ENCODE results near the gene GPX2. TPM values are rescaled to one million over a fixed set of nuclear protein-coding genes. Genes with fewer than 3 reads are reported as not detected.

GPX2 gene
- total RNA-seq, 2 donors from 2014 or later, result 18.9 to 55.0 TPM

GRCh38 chr14:64953310-64953654 is 10.7 kb upstream of the GPX2 start:
- no peak overlapping the region for H3K4me3 ChIP-seq
- TF ChIP-seq, protein P1, sequence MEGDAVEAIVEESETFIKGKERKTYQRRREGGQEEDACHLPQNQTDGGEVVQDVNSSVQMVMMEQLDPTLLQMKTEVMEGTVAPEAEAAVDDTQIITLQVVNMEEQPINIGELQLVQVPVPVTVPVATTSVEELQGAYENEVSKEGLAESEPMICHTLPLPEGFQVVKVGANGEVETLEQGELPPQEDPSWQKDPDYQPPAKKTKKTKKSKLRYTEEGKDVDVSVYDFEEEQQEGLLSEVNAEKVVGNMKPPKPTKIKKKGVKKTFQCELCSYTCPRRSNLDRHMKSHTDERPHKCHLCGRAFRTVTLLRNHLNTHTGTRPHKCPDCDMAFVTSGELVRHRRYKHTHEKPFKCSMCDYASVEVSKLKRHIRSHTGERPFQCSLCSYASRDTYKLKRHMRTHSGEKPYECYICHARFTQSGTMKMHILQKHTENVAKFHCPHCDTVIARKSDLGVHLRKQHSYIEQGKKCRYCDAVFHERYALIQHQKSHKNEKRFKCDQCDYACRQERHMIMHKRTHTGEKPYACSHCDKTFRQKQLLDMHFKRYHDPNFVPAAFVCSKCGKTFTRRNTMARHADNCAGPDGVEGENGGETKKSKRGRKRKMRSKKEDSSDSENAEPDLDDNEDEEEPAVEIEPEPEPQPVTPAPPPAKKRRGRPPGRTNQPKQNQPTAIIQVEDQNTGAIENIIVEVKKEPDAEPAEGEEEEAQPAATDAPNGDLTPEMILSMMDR (IDR thresholded peaks at IDR 0.05), result no peak
- TF ChIP-seq POLR2A (IDR thresholded peaks at IDR 0.05), result no peak
- TF ChIP-seq POLR2AphosphoS5 (IDR thresholded peaks at IDR 0.05), result no peak
- H3K27me3 ChIP-seq (replicated peaks; ENCODE audit: insufficient read depth), result no peaks in the 10 kb centered on the region
- DNase-seq (ENCODE audit: low spot score), result no peak
- intact Hi-C loops (cut with DNase I), result no loop called here
- WGBS, result 94% methylated on average over 8 of the region's 8 CpGs
- peaks cover 0 to 3% of the 10 kb centered on the region in 2 donors for H3K36me3 ChIP-seq
- no peaks in the 10 kb centered on the region for H3K9me3 ChIP-seq
- no peak overlapping the region for H3K27ac ChIP-seq
- no peaks in the 10 kb centered on the region for H3K4me1 ChIP-seq (replicated peaks)

- WGBS, result 83% methylated on average over 7 of the region's 7 CpGs
- no peak overlapping the region for H3K4me3 ChIP-seq
- peaks cover 0 to 3% of the 10 kb centered on the region in 2 donors for H3K36me3 ChIP-seq
- intact Hi-C loops (cut with DNase I), result no loop called here
- H3K27ac ChIP-seq, result no peak overlapping the region
- no peaks in the 10 kb centered on the region for H3K27me3 ChIP-seq (replicated peaks; ENCODE audit: insufficient read depth)
- no peaks in the 10 kb centered on the region for H3K4me1 ChIP-seq (replicated peaks)
- TF ChIP-seq, protein P1 (IDR thresholded peaks at IDR 0.05), result no peak
- no peak for TF ChIP-seq POLR2A (IDR thresholded peaks at IDR 0.05)
- no peak for TF ChIP-seq POLR2AphosphoS5 (IDR thresholded peaks at IDR 0.05)
- no peaks in the 10 kb centered on the region for H3K9me3 ChIP-seq
- no peak for DNase-seq (ENCODE audit: low spot score)
Observed at GRCh38 chr14:64952598-64953309, 10.2 kb upstream of the GPX2 start.

DNA sequence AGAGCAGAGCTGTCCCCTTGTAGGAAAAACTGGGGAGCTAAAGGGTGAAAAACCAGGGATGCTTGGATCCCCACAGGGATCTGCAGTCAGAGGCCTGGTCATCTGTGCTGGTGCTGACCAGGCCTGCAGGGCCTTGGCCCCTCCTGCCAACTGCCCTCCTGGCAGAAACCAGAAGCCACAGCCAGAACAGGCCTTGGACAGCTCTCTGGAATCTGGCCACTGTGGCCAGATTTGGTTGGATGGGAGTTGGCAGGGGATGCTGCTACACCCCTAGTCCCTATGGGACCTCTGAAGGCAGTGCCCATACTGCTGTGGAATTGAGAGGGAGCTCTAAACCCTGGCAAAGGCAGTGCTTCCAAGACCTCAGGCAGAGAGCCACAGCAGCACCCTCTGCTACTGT is 9.2 kb upstream of the GPX2 start:
- intact Hi-C loops (cut with DNase I), result no loop called here
- DNase-seq (ENCODE audit: low spot score), result no peak
- Histone ChIP-seq H3K4me1 (replicated peaks) (no peaks in the 10 kb centered on the region), H3K4me3 (no peak overlapping the region), H3K27me3 (replicated peaks; ENCODE audit: insufficient read depth) (no peaks in the 10 kb centered on the region), H3K9me3 (no peaks in the 10 kb centered on the region), H3K36me3 (peaks cover 0 to 3% of the 10 kb centered on the region in 2 donors), H3K27ac (no peak overlapping the region)
- TF ChIP-seq POLR2A (IDR thresholded peaks at IDR 0.05) (no peak), POLR2AphosphoS5 (IDR thresholded peaks at IDR 0.05) (no peak)
- TF ChIP-seq, protein P1 (IDR thresholded peaks at IDR 0.05), result no peak

GRCh38 chr14:64951291-64951690 is 8.7 kb upstream of the GPX2 start:
- Histone ChIP-seq H3K9me3 (no peaks in the 10 kb centered on the region), H3K27me3 (replicated peaks; ENCODE audit: insufficient read depth) (no peaks in the 10 kb centered on the region), H3K36me3 (peaks cover 0 to 3% of the 10 kb centered on the region in 2 donors), H3K4me1 (replicated peaks) (no peaks in the 10 kb centered on the region), H3K4me3 (no peak overlapping the region), H3K27ac (no peak overlapping the region)
- 97% methylated on average over 8 of the region's 8 CpGs for WGBS
- TF ChIP-seq POLR2A (IDR thresholded peaks at IDR 0.05) (no peak), POLR2AphosphoS5 (IDR thresholded peaks at IDR 0.05) (no peak)
- TF ChIP-seq, protein P1 (IDR thresholded peaks at IDR 0.05), result no peak
- DNase-seq (ENCODE audit: low spot score), result no peak
- intact Hi-C loops (cut with DNase I), result no loop called here

- intact Hi-C loops (cut with DNase I), result no loop called here
- Histone ChIP-seq H3K27ac (no peak overlapping the region), H3K9me3 (no peaks in the 10 kb centered on the region), H3K4me1 (replicated peaks) (no peaks in the 10 kb centered on the region), H3K27me3 (replicated peaks; ENCODE audit: insufficient read depth) (no peaks in the 10 kb centered on the region), H3K36me3 (peaks cover 0 to 3% of the 10 kb centered on the region in 2 donors), H3K4me3 (no peak overlapping the region)
- no peak for DNase-seq (ENCODE audit: low spot score)
- 96% methylated on average over 8 of the region's 8 CpGs for WGBS
- no peak for TF ChIP-seq POLR2AphosphoS5 (IDR thresholded peaks at IDR 0.05)
- TF ChIP-seq, protein P1 (IDR thresholded peaks at IDR 0.05), result no peak
- TF ChIP-seq POLR2A (IDR thresholded peaks at IDR 0.05), result no peak
Observed at GRCh38 chr14:64950889-64951288, 8.3 kb upstream of the GPX2 start.
